Epithelial cell of proximal tubule (primary cell): ENCODE measurements around the gene ZNF385B. TPM values are rescaled to one million over a fixed set of nuclear protein-coding genes. Genes with fewer than 3 reads are reported as not detected.

Source experiments
- DNase-seq: peaks from one replicate; pipeline ENCODE4 v3.0.0-alpha.2; 2011; ENCODE audit warnings: low read depth
- H3K4me3 ChIP-seq: 2 replicates; pipeline ENCODE4 v1.5.1; 2011; ENCODE audit warnings: low read depth, mild to moderate bottlenecking, low read length
- total RNA-seq: library from RNA; depleted of rRNA; stranded (reverse); fragments of >200 nt; gene quantifications from 2 replicates; pipeline ENCODE4 v1.2.3, GENCODE V29; 2015
- TF ChIP-seq, protein P1 (sequence below): conservative IDR thresholded peaks from 2 replicates; pipeline ENCODE4 v1.5.1; 2012; ENCODE audit warnings: low read depth, mild to moderate bottlenecking, low read length

ZNF385B gene
- total RNA-seq, 1 donor from 2014 or later = 0.69 TPM

- TF ChIP-seq, protein P1, sequence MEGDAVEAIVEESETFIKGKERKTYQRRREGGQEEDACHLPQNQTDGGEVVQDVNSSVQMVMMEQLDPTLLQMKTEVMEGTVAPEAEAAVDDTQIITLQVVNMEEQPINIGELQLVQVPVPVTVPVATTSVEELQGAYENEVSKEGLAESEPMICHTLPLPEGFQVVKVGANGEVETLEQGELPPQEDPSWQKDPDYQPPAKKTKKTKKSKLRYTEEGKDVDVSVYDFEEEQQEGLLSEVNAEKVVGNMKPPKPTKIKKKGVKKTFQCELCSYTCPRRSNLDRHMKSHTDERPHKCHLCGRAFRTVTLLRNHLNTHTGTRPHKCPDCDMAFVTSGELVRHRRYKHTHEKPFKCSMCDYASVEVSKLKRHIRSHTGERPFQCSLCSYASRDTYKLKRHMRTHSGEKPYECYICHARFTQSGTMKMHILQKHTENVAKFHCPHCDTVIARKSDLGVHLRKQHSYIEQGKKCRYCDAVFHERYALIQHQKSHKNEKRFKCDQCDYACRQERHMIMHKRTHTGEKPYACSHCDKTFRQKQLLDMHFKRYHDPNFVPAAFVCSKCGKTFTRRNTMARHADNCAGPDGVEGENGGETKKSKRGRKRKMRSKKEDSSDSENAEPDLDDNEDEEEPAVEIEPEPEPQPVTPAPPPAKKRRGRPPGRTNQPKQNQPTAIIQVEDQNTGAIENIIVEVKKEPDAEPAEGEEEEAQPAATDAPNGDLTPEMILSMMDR = no peak
- H3K4me3 ChIP-seq = no peak overlapping the region
- no peak for DNase-seq
These were observed 148.6 kb downstream of the ZNF385B start for GRCh38 chr2:179712825-179713224.

DNA sequence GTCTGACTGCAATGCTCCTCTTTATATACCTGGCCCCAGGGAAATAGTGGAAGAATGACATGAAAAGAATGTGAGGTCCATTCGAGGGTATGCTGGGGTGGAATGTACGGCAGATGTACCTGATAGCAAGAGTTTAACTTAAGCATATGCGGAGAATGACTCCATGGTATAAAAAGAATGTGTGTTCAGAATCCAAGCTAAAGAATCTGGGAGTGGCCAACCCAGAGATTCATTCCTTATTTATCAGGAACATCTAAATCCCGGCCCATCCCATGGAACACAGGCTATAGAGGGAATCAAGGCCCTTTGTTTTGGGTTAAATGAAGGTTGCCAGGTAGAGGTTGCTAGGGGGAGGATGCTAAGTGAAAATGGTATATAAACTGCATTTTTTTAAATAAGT lies 150.0 kb downstream of the ZNF385B start:
- no peak overlapping the region for H3K4me3 ChIP-seq
- TF ChIP-seq, protein P1 = no peak
- DNase-seq = no peak

GRCh38 chr2:179703702-179704101 lies 157.7 kb downstream of the ZNF385B start:
- TF ChIP-seq, protein P1 = no peak
- H3K4me3 ChIP-seq = no peak overlapping the region
- no peak for DNase-seq

- no peak for DNase-seq
- TF ChIP-seq, protein P1 = no peak
- H3K4me3 ChIP-seq = no peak overlapping the region
These were observed 158.5 kb downstream of the ZNF385B start for GRCh38 chr2:179702912-179703311.

DNA sequence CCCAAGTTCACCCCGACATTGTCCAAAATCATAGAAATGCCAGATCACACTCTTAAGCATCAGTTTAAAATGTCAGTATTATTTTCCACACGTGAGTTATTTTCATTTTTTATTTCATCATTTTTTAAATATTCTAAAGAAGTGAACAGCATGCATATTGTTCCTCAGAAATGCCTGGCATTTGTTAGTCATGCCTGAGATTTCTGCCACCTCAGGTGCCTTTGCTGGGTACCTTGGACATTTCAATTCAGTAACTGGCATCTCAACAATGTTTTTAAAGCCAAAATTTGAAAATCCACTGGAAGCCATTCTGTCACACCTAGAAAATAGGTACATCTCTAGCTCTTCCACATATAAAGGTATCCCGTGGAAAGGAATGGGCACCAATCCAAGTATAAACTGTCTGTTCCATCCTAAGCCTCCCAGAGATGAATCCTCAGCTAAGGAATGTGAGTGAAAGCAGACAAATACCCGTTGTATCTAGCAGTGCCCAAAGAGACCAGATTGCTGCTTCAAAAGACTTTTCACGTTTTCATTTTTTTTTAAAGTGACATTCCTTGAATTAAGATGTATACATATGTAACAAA lies 159.8 kb downstream of the ZNF385B start:
- no peak overlapping the region for H3K4me3 ChIP-seq
- TF ChIP-seq, protein P1 = no peak
- no peak for DNase-seq

- no peak overlapping the region for H3K4me3 ChIP-seq
- TF ChIP-seq, protein P1 = no peak
- no peak for DNase-seq
These were observed 165.9 kb downstream of the ZNF385B start for GRCh38 chr2:179695486-179695885.

GRCh38 chr2:179694963-179695362 lies 166.4 kb downstream of the ZNF385B start:
- TF ChIP-seq, protein P1 = no peak

More at GRCh38 chr2:179694963-179695362, 166.4 kb downstream of the ZNF385B start:
- H3K4me3 ChIP-seq = no peak overlapping the region
- no peak for DNase-seq
